ENCODE measurements around the gene GABRR2. TPM values are rescaled to one million over a fixed set of nuclear protein-coding genes. Genes with fewer than 3 reads are reported as not detected.

GABRR2 gene
- total RNA-seq, 4 donors from 2014 or later: 0.70 to 6.6 (median 2.1) TPM

DNA sequence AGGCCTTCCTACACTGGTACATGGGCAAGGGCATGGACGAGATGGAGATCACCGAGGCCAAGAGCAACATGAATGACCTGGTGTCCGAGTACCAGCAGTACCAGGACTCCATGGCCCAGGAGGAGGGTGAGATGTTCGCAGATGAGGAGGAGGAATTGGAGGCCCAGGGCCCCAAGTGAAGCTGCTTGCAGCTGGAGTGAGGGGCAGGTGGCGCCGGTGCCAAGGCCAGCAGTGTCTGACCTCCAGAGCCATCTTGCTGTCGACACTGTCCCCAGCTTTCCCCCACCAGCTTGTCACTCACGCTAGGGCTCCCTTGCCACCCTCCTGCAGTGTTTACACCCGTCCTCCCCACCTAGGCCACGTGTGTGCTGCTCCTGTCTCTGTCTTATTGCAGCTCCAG is 12.2 kb downstream of the GABRR2 start:
- peaks cover 0 to 7% (median 0%) of the 10 kb centered on the region in 4 donors for H3K4me1 ChIP-seq
- H3K36me3 ChIP-seq: no peaks in the 10 kb centered on the region
- no peak overlapping the region for H3K27ac ChIP-seq
- no peaks in the 10 kb centered on the region for H3K27me3 ChIP-seq
- H3K4me3 ChIP-seq: no peak overlapping the region
- no peaks in the 10 kb centered on the region for H3K9me3 ChIP-seq
- no peak for TF ChIP-seq POLR2A (IDR thresholded peaks at IDR 0.05)
- TF ChIP-seq, protein P1, sequence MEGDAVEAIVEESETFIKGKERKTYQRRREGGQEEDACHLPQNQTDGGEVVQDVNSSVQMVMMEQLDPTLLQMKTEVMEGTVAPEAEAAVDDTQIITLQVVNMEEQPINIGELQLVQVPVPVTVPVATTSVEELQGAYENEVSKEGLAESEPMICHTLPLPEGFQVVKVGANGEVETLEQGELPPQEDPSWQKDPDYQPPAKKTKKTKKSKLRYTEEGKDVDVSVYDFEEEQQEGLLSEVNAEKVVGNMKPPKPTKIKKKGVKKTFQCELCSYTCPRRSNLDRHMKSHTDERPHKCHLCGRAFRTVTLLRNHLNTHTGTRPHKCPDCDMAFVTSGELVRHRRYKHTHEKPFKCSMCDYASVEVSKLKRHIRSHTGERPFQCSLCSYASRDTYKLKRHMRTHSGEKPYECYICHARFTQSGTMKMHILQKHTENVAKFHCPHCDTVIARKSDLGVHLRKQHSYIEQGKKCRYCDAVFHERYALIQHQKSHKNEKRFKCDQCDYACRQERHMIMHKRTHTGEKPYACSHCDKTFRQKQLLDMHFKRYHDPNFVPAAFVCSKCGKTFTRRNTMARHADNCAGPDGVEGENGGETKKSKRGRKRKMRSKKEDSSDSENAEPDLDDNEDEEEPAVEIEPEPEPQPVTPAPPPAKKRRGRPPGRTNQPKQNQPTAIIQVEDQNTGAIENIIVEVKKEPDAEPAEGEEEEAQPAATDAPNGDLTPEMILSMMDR (IDR thresholded peaks at IDR 0.05): no peak
- DNase-seq: no peak

DNA sequence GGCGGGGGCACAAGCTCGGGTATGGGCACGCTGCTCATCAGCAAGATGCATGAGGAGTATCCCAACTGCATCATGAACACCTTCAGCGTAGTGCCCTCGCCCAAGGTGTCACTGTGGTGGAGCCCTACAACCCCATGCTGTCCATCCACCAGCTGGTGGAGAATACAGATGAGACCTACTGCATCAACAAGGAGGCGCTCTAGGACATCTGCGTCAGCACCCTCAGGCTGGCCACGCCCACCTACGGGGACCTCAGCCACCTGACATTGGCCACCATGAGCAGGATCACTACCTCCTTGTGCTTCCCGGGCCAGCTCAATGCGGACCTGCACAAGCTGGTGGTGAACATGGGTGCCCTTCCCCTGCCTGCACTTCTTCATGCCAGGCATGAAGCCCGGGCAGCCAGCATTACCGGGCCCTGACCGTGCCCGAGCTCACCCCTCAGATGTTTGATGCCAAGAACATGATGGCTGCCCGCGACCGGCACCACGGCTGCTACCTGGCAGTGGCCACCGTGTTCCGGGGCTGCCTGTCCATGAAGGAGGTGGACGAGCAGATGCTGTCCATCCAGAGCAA is 12.8 kb downstream of the GABRR2 start:
- DNase-seq: no peak
- Histone ChIP-seq H3K9me3 (no peaks in the 10 kb centered on the region), H3K36me3 (no peaks in the 10 kb centered on the region), H3K4me1 (peaks cover 0 to 7% (median 0%) of the 10 kb centered on the region in 4 donors), H3K27ac (no peak overlapping the region), H3K4me3 (no peak overlapping the region), H3K27me3 (no peaks in the 10 kb centered on the region)
- no peak for TF ChIP-seq POLR2A (IDR thresholded peaks at IDR 0.05)
- TF ChIP-seq, protein P1 (IDR thresholded peaks at IDR 0.05): no peak

DNA sequence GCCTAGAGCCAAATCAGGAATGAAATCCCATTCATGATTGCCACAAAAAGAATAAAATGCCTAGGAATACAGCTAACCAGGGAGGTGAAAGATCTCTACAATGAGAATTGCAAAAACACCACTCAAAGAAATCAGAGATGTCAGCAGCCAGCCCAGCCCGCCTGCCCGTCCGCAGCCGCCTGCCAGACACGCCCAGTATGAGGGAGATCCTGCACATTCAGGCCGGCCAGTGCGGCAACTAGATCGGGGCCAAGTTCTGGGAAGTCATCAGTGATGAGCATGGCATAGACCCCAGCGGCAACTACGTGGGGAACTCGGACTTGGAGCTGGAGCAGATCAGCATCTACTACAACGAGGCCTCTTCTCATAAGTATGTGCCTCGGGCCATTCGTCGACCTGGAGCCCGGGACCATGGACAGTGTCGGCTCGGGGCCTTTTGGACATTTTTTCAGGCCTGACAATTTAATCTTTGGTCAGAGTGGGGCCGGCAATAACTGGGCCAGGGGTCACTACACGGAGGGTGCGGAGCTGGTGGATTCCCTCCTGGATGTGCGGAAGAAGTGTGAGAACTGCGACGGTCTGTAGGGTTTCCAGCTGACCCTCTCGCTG is 13.4 kb downstream of the GABRR2 start:
- Histone ChIP-seq H3K4me1 (peaks cover 0 to 7% (median 0%) of the 10 kb centered on the region in 4 donors), H3K27ac (no peak overlapping the region), H3K4me3 (no peak overlapping the region), H3K9me3 (no peaks in the 10 kb centered on the region), H3K36me3 (no peaks in the 10 kb centered on the region), H3K27me3 (no peaks in the 10 kb centered on the region)
- no peak for DNase-seq
- TF ChIP-seq, protein P1 (IDR thresholded peaks at IDR 0.05): no peak
- no peak for TF ChIP-seq POLR2A (IDR thresholded peaks at IDR 0.05)

DNA sequence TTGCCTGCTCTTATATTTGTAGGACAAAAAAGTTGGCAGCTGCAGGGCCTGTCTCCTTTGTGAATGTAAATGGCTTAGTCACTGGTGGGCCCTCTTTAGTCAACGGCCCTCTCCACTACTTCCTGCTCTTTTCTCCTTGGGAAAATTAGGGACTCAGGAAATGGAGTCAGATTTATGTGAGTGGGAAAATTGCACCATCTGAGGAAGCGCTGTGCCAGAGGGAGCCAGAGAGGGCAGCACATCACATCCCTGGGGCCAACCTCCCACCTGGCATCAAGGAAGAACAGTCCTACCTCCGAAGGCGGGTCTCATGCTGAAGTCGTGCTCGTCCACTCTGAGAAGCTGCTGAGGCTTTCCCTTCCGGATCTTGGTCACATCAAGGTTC is 15.6 kb downstream of the GABRR2 start:
- TF ChIP-seq POLR2A (IDR thresholded peaks at IDR 0.05): no peak
- TF ChIP-seq, protein P1 (IDR thresholded peaks at IDR 0.05): no peak
- no peaks in the 10 kb centered on the region for H3K9me3 ChIP-seq
- H3K4me3 ChIP-seq: no peak overlapping the region
- peaks cover 0 to 7% (median 0%) of the 10 kb centered on the region in 4 donors for H3K4me1 ChIP-seq
- no peaks in the 10 kb centered on the region for H3K36me3 ChIP-seq
- no peaks in the 10 kb centered on the region for H3K27me3 ChIP-seq
- H3K27ac ChIP-seq: no peak overlapping the region
- DNase-seq: no peak

DNA sequence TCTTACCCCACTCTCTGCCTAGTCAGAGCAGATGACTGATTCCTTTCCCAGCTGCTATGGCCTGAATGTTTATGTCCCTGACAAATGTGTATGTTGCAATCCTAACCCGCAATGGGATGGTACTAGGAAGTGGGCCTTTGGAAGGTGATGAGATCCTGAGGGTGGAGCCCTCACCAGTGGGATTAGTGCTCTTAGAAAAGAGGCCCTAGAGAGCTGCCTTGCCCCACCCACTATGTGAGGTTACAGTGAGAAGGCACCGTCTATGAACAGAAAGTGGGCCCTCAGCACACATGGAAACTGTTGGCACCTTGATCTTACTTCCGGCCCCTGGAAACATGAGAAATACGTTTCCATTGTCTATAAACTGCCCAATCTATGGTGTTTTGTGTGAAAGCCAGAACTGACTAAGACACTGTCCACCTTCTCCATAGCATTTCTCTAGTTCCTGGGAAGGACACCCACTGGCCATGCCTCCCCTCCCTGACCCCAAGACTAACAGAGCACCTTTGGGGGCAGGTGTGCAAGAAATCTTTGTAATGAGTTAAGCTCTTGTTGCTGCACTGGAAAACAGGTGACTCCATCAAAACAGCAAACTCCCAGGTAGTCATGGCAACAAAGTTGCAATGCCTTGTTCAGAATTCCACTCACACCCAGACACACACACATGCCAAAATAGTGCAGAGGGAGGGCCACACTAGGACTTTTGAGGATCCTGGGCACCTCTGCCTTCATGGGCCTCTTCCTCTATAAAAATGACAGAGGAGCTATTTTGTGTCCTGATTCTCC is 16.2 kb downstream of the GABRR2 start:
- Histone ChIP-seq H3K27me3 (no peaks in the 10 kb centered on the region), H3K9me3 (no peaks in the 10 kb centered on the region), H3K4me3 (no peak overlapping the region), H3K36me3 (no peaks in the 10 kb centered on the region), H3K27ac (no peak overlapping the region), H3K4me1 (peaks cover 0 to 7% (median 0%) of the 10 kb centered on the region in 4 donors)
- no peak for DNase-seq
- TF ChIP-seq POLR2A (IDR thresholded peaks at IDR 0.05): no peak
- TF ChIP-seq, protein P1 (IDR thresholded peaks at IDR 0.05): no peak

All from Peyer's patch (tissue), 4 donors.